K562 (cell line): ENCODE measurements around the gene CCNL2. TPM values are rescaled to one million over a fixed set of nuclear protein-coding genes. Genes with fewer than 3 reads are reported as not detected.

Source experiments
- CTCF ChIP-seq, 3 experiments: IDR thresholded peaks in 2 of 3; conservative IDR thresholded peaks in 1 of 3; 2 replicates each; pipeline ENCODE4 v1.5.1; 2011 to 2012; ENCODE audit warnings: low read length in 3 of 3, mild to moderate bottlenecking in 3 of 3, control low read depth in 2 of 3, improper control_type of control experiment in 1 of 3, inconsistent platforms in 1 of 3, low read depth in 1 of 3, mixed read lengths in 1 of 3, moderate library complexity in 1 of 3; ENCODE audit not compliant: insufficient read depth in 2 of 3
- EHMT2 ChIP-seq: fragments of 450-650 bp; IDR thresholded peaks from 2 replicates; pipeline ENCODE4 v1.6.1; 2018; ENCODE audit warnings: antibody characterized with exemption
- ELF4 ChIP-seq: fragments of 450-650 bp; formaldehyde crosslinking; IDR thresholded peaks from 2 replicates; pipeline ENCODE4 v1.4.0; 2022; ENCODE audit warnings: missing genetic modification characterization
- FOXA3 ChIP-seq, 2 experiments: fragments of 450-650 bp in 1 of 2; sonication (generic) in 1 of 2; formaldehyde crosslinking; IDR thresholded peaks in 1 of 2; conservative IDR thresholded peaks in 1 of 2; 2 replicates each; pipeline versions ENCODE4 v1.4.0 to v1.8.0; 2020 to 2022; ENCODE audit warnings: mild to moderate bottlenecking in 2 of 2, missing genetic modification reagents in 1 of 2
- HDAC1 ChIP-seq, 2 experiments: fragments of 450-650 bp; IDR thresholded peaks; 2 replicates each; pipeline ENCODE4 v1.6.1; 2016 to 2017; ENCODE audit warnings: inconsistent platforms in 1 of 2, mild to moderate bottlenecking in 1 of 2, moderate library complexity in 1 of 2
- HMG20B ChIP-seq: fragments of 250-450 bp; sonication (Bioruptor Pico); IDR thresholded peaks from 2 replicates; pipeline ENCODE4 v1.5.0; 2021; ENCODE audit warnings: mild to moderate bottlenecking
- IFI16 ChIP-seq: fragments of 250-450 bp; sonication (Bioruptor Pico); IDR thresholded peaks from 2 replicates; pipeline ENCODE4 v2.1.2; 2022; ENCODE audit warnings: mild to moderate bottlenecking, inconsistent platforms
- ILK ChIP-seq: fragments of 450-650 bp; IDR thresholded peaks from 2 replicates; pipeline ENCODE4 v1.6.1; 2016; ENCODE audit warnings: missing genetic modification characterization, low read depth, mild to moderate bottlenecking, missing compliant biosample characterization, moderate library complexity, borderline replicate concordance
- JUNB ChIP-seq: fragments of 450-650 bp; formaldehyde crosslinking; conservative IDR thresholded peaks from 2 replicates; pipeline ENCODE4 v1.4.0; 2020; ENCODE audit warnings: mild to moderate bottlenecking
- MAX ChIP-seq: sonication (generic); formaldehyde crosslinking; IDR thresholded peaks from 2 replicates; pipeline ENCODE4 v1.9.0; 2022; ENCODE audit warnings: mild to moderate bottlenecking, missing genetic modification reagents
- PHF21A ChIP-seq: fragments of 450-650 bp; IDR thresholded peaks from 2 replicates; pipeline ENCODE4 v1.6.1; 2017; ENCODE audit warnings: low read depth, borderline replicate concordance
- SMC3 ChIP-seq: conservative IDR thresholded peaks from 2 replicates; pipeline ENCODE4 v1.6.1; 2011; ENCODE audit warnings: low read depth, low read length, improper control_type of control experiment; ENCODE audit not compliant: insufficient read depth
- TBL1XR1 ChIP-seq, 2 experiments: IDR thresholded peaks; 2 replicates each; pipeline ENCODE4 v1.6.1; 2012; ENCODE audit warnings: improper control_type of control experiment in 2 of 2, low read length in 2 of 2, mild to moderate bottlenecking in 1 of 2
- TEAD2 ChIP-seq: fragments of 450-650 bp; IDR thresholded peaks from 2 replicates; pipeline ENCODE4 v1.6.1; 2016; ENCODE audit warnings: missing genetic modification characterization, control low read depth, missing compliant biosample characterization
- TEAD4 ChIP-seq, 2 experiments: sonication (generic) in 1 of 2; formaldehyde crosslinking in 1 of 2; IDR thresholded peaks; 2 replicates each; pipeline versions ENCODE4 v1.6.1 to v1.8.0; 2012 to 2022; ENCODE audit warnings: borderline replicate concordance in 1 of 2, inconsistent platforms in 1 of 2, low read length in 1 of 2, mild to moderate bottlenecking in 1 of 2, missing genetic modification reagents in 1 of 2
- ZBTB12 ChIP-seq: fragments of 250-450 bp; sonication (Bioruptor Pico); IDR thresholded peaks from 2 replicates; pipeline ENCODE4 v1.4.0; 2020
- ZC3H11A ChIP-seq: IDR thresholded peaks from 2 replicates; pipeline ENCODE4 v1.6.1; 2012; ENCODE audit warnings: low read depth, low read length, improper control_type of control experiment
- ZKSCAN3 ChIP-seq: fragments of 250-450 bp; sonication (Bioruptor Pico); IDR thresholded peaks from 2 replicates; pipeline ENCODE4 v1.4.0; 2020
- ZNF449 ChIP-seq: fragments of 250-450 bp; sonication (Bioruptor Pico); IDR thresholded peaks from 2 replicates; pipeline ENCODE4 v1.8.0; 2022; ENCODE audit warnings: moderate library complexity, mild to moderate bottlenecking, inconsistent platforms
- ZNF512 ChIP-seq: IDR thresholded peaks from 2 replicates; pipeline ENCODE4 v1.6.1; 2016; ENCODE audit warnings: missing genetic modification characterization, missing compliant biosample characterization
- polyA plus RNA-seq, 8 experiments: library from polyadenylated mRNA; depleted of rRNA in 4 of 8; stranded (reverse) in 5 of 8; unstranded in 3 of 8; fragments of >200 nt; fragmentation: Nextera tagmentation in 2 of 8; fragmentation: Illumina TruSeq in 1 of 8; extraction: Ambion mirVana in 2 of 8; extraction: Trizol in 1 of 8; gene quantifications; 2 replicates each; pipeline versions ENCODE4 v1.2.1 to v1.2.3, GENCODE V29; 2011 to 2014; ENCODE audit warnings: inconsistent platforms in 1 of 8, missing spikeins in 1 of 8
- total RNA-seq, 7 experiments: library from RNA; depleted of rRNA in 6 of 7; stranded (reverse); fragments of >200 nt in 6 of 7; fragmentation: Illumina TruSeq in 2 of 7; extraction: Trizol in 2 of 7; gene quantifications; 2 replicates each; pipeline versions ENCODE4 v1.2.1 to v1.2.3, GENCODE V29; 2011 to 2021; ENCODE audit warnings: low replicate concordance in 1 of 7

The CCNL2 gene
- total and polyA plus RNA-seq, 9 of the 15 experiments (the other 6 are each of a cell fraction or from before 2014, with no cell fraction given), result 2.8 to 287 (median 94.5) TPM

GRCh38 chr1:1406101-1406820, 7.1 kb upstream of the CCNL2 start (continued):
- TF ChIP-seq ZNF449 (CRISPR knock-in tag) (no peak), HDAC1 (IDR thresholded peaks at IDR 0.05) (peak in 1 of 2 experiments; percentile 13; a peak in 1 of 4 replicates), EHMT2 (no peak), PHF21A (no peak), ZKSCAN3 (no peak), SMC3 (0 out of 2 replicates have a peak, but pooled peaks have one; percentile 3), ZBTB12 (no peak), HMG20B (no peak), ZC3H11A (no peak), JUNB (CRISPR knock-in tag) (no peak), TEAD2 (no peak), ZNF512 (tag) (no peak), ILK (tag) (no peak), ELF4 (CRISPR knock-in tag) (no peak; the same call in 1 of the 2 replicates), CTCF (IDR thresholded peaks at IDR 0.05 in 2 of 3, conservative IDR thresholded peaks at IDR 0.05 in 1 of 3; ENCODE audit: insufficient read depth in 2 of 3, low read depth in 1 of 3, low read length in 3 of 3) (no peak), TEAD4 (IDR thresholded peaks at IDR 0.05; ENCODE audit: low read length) (no peak), TEAD4 (CRISPR knock-in tag; IDR thresholded peaks at IDR 0.05; ENCODE audit: borderline replicate concordance) (no peak), TBL1XR1 (IDR thresholded peaks at IDR 0.05; ENCODE audit: low read length in 2 of 2) (no peak), IFI16 (CRISPR knock-in tag) (no peak), MAX (CRISPR knock-in tag) (peak; percentile 53; the same call in 1 of the 2 replicates), FOXA3 (CRISPR knock-in tag; conservative IDR thresholded peaks at IDR 0.05 in 1 of 2, IDR thresholded peaks at IDR 0.05 in 1 of 2) (0 out of 4 replicates have a peak, but pooled peaks of 1 of the 2 experiments have one; percentile 18)
